Measurements from ENCODE around the gene THUMPD3.

Gene THUMPD3

GRCh38 chr3:9361691-9362388, 1.0 kb upstream of the THUMPD3 start:
- no peak for DNase-seq

GRCh38 chr3:9369508-9369907, 6.7 kb downstream of the THUMPD3 start:
- DNase-seq = no peak

GRCh38 chr3:9373465-9373864, 10.6 kb downstream of the THUMPD3 start:
- DNase-seq = no peak

GRCh38 chr3:9377981-9378380, 15.1 kb downstream of the THUMPD3 start:
- DNase-seq = no peak

- DNase-seq = no peak
Measured at GRCh38 chr3:9379327-9379726, 16.5 kb downstream of the THUMPD3 start.

GRCh38 chr3:9380014-9380413, 17.2 kb downstream of the THUMPD3 start:
- DNase-seq = no peak

GRCh38 chr3:9384141-9384828, 21.4 kb downstream of the THUMPD3 start:
- DNase-seq = no peak

GRCh38 chr3:9385187-9386077, 22.6 kb downstream of the THUMPD3 start:
- no peak for DNase-seq

- DNase-seq = no peak
Measured at GRCh38 chr3:9386078-9386459, 23.2 kb downstream of the THUMPD3 start.

- no peak for DNase-seq
Measured at GRCh38 chr3:9386501-9387321, 23.9 kb downstream of the THUMPD3 start.

GRCh38 chr3:9387322-9387655, 24.4 kb downstream of the THUMPD3 start:
- no peak for DNase-seq

GRCh38 chr3:9388142-9388541, 25.3 kb downstream of the THUMPD3 start:
- DNase-seq = no peak

- no peak for DNase-seq
Measured at GRCh38 chr3:9388562-9389272, 25.9 kb downstream of the THUMPD3 start.

- DNase-seq = no peak
Measured at GRCh38 chr3:9390265-9390888, 27.5 kb downstream of the THUMPD3 start.

GRCh38 chr3:9392041-9392440, 29.2 kb downstream of the THUMPD3 start:
- no peak for DNase-seq

GRCh38 chr3:9395570-9396300, 32.9 kb downstream of the THUMPD3 start:
- DNase-seq = no peak

- DNase-seq = peak in 1 of 2 donors; percentile 76
Measured at GRCh38 chr3:9396301-9396631, 33.4 kb downstream of the THUMPD3 start.

- peak; percentile 97 to 99 for DNase-seq
Measured at GRCh38 chr3:9396632-9397331, 33.9 kb downstream of the THUMPD3 start.

- DNase-seq = peak; percentile 91 to 97
Measured at GRCh38 chr3:9397332-9397905, 34.6 kb downstream of the THUMPD3 start, which contains the start of gene SETD5. SETD5 (plus strand) TSS chr3:9397615; CDS start chr3:9428939, 31,324 bp downstream.
